ENCODE data around the gene MLN.

DNA sequence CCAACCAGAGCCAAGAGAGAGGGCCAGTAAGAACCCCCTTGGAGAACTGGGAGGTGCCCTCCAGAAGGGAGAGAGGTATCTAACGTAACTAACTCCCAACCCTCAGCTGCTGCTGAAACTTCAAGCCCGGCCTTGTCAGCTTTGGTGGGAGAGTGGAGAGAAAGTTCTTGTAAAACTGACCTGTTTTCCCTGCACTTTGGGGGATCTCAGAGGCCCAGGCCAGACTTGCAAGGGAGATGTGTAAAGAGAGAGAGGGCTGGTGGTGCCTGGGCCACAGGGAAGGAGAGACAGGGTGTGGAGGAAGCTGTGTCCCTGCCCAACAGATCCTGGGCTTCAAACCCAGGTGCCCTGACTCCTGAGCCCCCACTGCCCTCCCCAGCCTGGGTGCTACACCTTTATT is 39.8 kb downstream of the MLN start:
- TF ChIP-seq POLR2AphosphoS5 (IDR thresholded peaks at IDR 0.05; ENCODE audit: low read depth), result no peak
- no peak for TF ChIP-seq CTCF (conservative IDR thresholded peaks at IDR 0.05; ENCODE audit: low read depth in 2 of 2)
- no peak for TF ChIP-seq EZH2phosphoT487 (IDR thresholded peaks at IDR 0.05; ENCODE audit: unreplicated experiment)
- no peak for TF ChIP-seq REST (IDR thresholded peaks at IDR 0.05; ENCODE audit: unreplicated experiment)
- TF ChIP-seq EZH2 (IDR thresholded peaks at IDR 0.05; ENCODE audit: low read depth, unreplicated experiment), result no peak
- TF ChIP-seq NANOG (IDR thresholded peaks at IDR 0.05; ENCODE audit: borderline replicate concordance), result no peak
- no peak for TF ChIP-seq JUNB (IDR thresholded peaks at IDR 0.05; ENCODE audit: unreplicated experiment)
- no peak for TF ChIP-seq ZNF462 (CRISPR knock-in tag; IDR thresholded peaks at IDR 0.05)
